ENCODE results near the gene NUP188.

GRCh38 chr9:128940946-128941755 lies 6.3 kb upstream of the NUP188 start:
- TF ChIP-seq ZNF384 (IDR thresholded peaks at IDR 0.05) = no peak
- no peak for TF ChIP-seq FOXK2 (IDR thresholded peaks at IDR 0.05)
- TF ChIP-seq LEF1 (IDR thresholded peaks at IDR 0.05; ENCODE audit: borderline replicate concordance) = no peak
- no peak for TF ChIP-seq SUZ12 (IDR thresholded peaks at IDR 0.05)
- TF ChIP-seq ARNT (IDR thresholded peaks at IDR 0.05) = no peak
- no peak for TF ChIP-seq ELF4 (IDR thresholded peaks at IDR 0.05)
- TF ChIP-seq FOXA1 (IDR thresholded peaks at IDR 0.05) = no peak

All from HEK293T (cell line).